ENCODE measurements around the gene GAREM1. TPM values are rescaled to one million over a fixed set of nuclear protein-coding genes. Genes with fewer than 3 reads are reported as not detected.

Gene GAREM1
- total and polyA plus RNA-seq, 9 of the 15 experiments (the other 6 are each of a cell fraction or from before 2014, with no cell fraction given): 0.03 to 0.33 (median 0.07) TPM; not detected in 1

DNA sequence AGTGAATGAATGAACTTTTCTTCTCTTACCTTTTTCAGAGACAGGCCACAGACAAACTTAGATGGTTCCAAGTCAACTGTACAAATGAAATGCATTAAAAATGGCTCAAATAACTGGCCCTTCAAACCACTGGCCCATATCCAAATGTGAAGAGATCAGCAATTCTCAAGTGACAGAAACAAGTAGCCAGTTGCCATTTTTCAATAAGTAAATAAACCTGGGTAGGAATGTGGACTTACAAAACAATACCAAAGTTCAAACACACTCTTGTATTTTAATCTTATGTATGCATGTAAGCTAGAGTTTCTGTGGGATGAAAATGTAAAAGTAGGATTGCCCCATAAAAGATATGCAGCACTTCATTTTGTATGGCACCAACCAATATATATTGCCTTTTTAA lies 151.6 kb downstream of the GAREM1 start:
- Histone ChIP-seq H4K20me1 (replicated peaks; ENCODE audit: control insufficient read depth, insufficient read depth, low read length) (no peaks in the 10 kb centered on the region), H3K79me2 (ENCODE audit: control insufficient read depth, insufficient read depth, low read length) (no peaks in the 10 kb centered on the region), H3K27ac (ENCODE audit: extremely low read depth, low read depth, low read length) (no peak overlapping the region), H2AFZ (ENCODE audit: low read depth, low read length) (no peak overlapping the region), H3K36me3 (ENCODE audit: control insufficient read depth, insufficient read depth, low read length) (no peaks in the 10 kb centered on the region), H3K4me1 (replicated peaks in 1 of 2; ENCODE audit: control insufficient read depth in 2 of 2, insufficient read depth in 2 of 2, low read length in 2 of 2) (no peaks in the 10 kb centered on the region), H3K4me2 (ENCODE audit: insufficient read depth, low read length) (no peak overlapping the region), H3K4me3 (no peak overlapping the region), H3K27me3 (ENCODE audit: control insufficient read depth in 2 of 2, insufficient read depth in 2 of 2, low read length in 2 of 2) (no peaks in the 10 kb centered on the region), H3K9ac (ENCODE audit: insufficient read depth in 1 of 2, low read depth in 2 of 2, low read length in 2 of 2) (no peak overlapping the region), H3K9me1 (ENCODE audit: control insufficient read depth, insufficient read depth, low read length) (no peaks in the 10 kb centered on the region), H3K9me3 (replicated peaks; ENCODE audit: control insufficient read depth, insufficient read depth, low read depth, low read length) (no peaks in the 10 kb centered on the region)
- DNase-seq (ENCODE audit: extremely low read depth in 1 of 4, low spot score in 3 of 4) (no peak), FAIRE-seq (no peak), ATAC-seq (no peak)
- ChIA-PET CTCF (ENCODE audit: low intra/inter-chr PET ratio) (no interaction called here), POLR2A (no interaction called here)
- no peak for TF ChIP-seq ZC3H11A (IDR thresholded peaks at IDR 0.05; ENCODE audit: low read depth, low read length)
- TF ChIP-seq FOXM1 (IDR thresholded peaks at IDR 0.05; ENCODE audit: low read depth): no peak
- no peak for TF ChIP-seq FOXM1 (CRISPR knock-in tag; IDR thresholded peaks at IDR 0.05; ENCODE audit: low read depth)
- no peak for TF ChIP-seq SIN3B (IDR thresholded peaks at IDR 0.05; ENCODE audit: low read depth)
- TF ChIP-seq, protein P1, sequence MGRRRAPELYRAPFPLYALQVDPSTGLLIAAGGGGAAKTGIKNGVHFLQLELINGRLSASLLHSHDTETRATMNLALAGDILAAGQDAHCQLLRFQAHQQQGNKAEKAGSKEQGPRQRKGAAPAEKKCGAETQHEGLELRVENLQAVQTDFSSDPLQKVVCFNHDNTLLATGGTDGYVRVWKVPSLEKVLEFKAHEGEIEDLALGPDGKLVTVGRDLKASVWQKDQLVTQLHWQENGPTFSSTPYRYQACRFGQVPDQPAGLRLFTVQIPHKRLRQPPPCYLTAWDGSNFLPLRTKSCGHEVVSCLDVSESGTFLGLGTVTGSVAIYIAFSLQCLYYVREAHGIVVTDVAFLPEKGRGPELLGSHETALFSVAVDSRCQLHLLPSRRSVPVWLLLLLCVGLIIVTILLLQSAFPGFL (CRISPR knock-in tag; IDR thresholded peaks at IDR 0.05): no peak
- no peak for TF ChIP-seq CBX8 (IDR thresholded peaks at IDR 0.05; ENCODE audit: borderline replicate concordance, extremely low read depth, low read depth, low read length, poor library complexity, severe bottlenecking)
- in situ Hi-C loops (cut with MboI) (no loop called here), intact Hi-C loops (cut with micrococcal nuclease) (no loop called here)
- BruUV-seq (replicated peaks): no TSS peak
